Erythroblast (primary cell): ENCODE measurements around the gene PDE6C.

Experiments
- GATA1 ChIP-seq: IDR thresholded peaks from 2 replicates; pipeline ENCODE4 v1.6.1; 2011; ENCODE audit warnings: low read depth, mild to moderate bottlenecking, control low read depth, low read length, moderate library complexity
- POLR2A ChIP-seq: IDR thresholded peaks from 2 replicates; pipeline ENCODE4 v1.6.1; 2011; ENCODE audit warnings: mild to moderate bottlenecking, low read length

GRCh38 chr10:93612311-93612710 lies at the start of gene PDE6C:
- TF ChIP-seq POLR2A, result no peak
- TF ChIP-seq GATA1, result no peak
